Activated T-cell treated with anti-CD3 and anti-CD28 coated beads, Interleukin-2, amount 50 U/mL, for 24 hours (primary cell): ENCODE results near the gene CLDN1.

Experiments
- DNase-seq: peaks from one replicate; pipeline ENCODE4 v3.0.0-alpha.2; 2020
- H3K27ac Mint-ChIP-seq: 2 replicates; pipeline ENCODE4 v1.8.0; 2020; ENCODE audit warnings: mild to moderate bottlenecking, mixed read lengths
- H3K27me3 Mint-ChIP-seq: 2 replicates; pipeline ENCODE4 v1.8.0; 2020; ENCODE audit warnings: mixed read lengths
- H3K36me3 Mint-ChIP-seq: 2 replicates; pipeline ENCODE4 v1.8.0; 2020; ENCODE audit warnings: low read depth, mixed read lengths
- H3K4me1 Mint-ChIP-seq: 2 replicates; pipeline ENCODE4 v1.8.0; 2020; ENCODE audit warnings: low read depth, mixed read lengths
- H3K4me3 Mint-ChIP-seq: 2 replicates; pipeline ENCODE4 v1.8.0; 2020; ENCODE audit warnings: mild to moderate bottlenecking, moderate library complexity, mixed read lengths
- H3K9me3 Mint-ChIP-seq: 2 replicates; pipeline ENCODE4 v1.8.0; 2020; ENCODE audit warnings: mixed read lengths

CLDN1 gene, protein sequence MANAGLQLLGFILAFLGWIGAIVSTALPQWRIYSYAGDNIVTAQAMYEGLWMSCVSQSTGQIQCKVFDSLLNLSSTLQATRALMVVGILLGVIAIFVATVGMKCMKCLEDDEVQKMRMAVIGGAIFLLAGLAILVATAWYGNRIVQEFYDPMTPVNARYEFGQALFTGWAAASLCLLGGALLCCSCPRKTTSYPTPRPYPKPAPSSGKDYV

DNA sequence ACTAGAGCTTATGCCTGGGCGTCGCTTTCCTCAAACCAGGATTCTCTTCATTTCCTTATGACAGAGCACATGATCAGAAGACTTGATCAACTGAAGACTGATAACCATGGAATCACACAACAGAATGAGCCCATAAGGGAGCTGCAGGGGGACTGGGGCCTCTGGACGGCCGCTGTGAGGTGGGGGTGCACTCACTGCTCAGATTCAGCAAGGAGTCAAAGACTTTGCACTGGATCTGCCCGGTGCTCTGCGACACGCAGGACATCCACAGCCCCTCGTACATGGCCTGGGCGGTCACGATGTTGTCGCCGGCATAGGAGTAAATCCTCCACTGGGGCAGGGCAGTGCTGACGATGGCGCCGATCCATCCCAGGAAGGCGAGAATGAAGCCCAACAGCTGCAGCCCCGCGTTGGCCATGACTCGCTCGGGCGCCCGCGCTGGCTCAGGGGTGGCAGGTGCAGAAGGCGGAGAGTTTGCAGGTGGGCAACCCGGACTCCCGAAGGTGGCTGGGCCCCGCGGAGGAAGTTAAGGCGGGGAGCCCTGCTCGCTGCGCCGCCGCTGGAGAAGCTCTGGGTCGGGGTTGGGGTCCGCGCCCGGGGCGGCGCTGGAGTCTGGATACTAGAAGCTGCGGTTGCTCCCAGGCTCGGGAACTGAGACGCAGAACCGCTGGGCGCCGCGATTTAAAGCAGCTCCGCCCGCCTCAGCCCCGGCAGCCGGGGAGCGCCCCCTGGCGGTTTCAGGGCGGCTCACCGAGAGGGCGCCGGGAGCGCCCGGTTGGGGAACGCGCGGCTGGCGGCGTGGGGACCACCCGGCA is at the start of gene CLDN1:
Gene CLDN1, minus strand, starts transcription at position 658 of the 815 bp plus-strand sequence. Its CDS starts 240 bp downstream, at position 418.
- Mint-ChIP-seq H3K36me3 (no peaks in the 10 kb centered on the region), H3K9me3 (no peaks in the 10 kb centered on the region), H3K27me3 (peaks cover 64% of the 10 kb centered on the region), H3K4me3 (peak within 1 kb of the TSS; percentile 72), H3K4me1 (peaks cover 39% of the 10 kb centered on the region), H3K27ac (no peak within 1 kb of the TSS)
- DNase-seq = peak; percentile 85

DNA sequence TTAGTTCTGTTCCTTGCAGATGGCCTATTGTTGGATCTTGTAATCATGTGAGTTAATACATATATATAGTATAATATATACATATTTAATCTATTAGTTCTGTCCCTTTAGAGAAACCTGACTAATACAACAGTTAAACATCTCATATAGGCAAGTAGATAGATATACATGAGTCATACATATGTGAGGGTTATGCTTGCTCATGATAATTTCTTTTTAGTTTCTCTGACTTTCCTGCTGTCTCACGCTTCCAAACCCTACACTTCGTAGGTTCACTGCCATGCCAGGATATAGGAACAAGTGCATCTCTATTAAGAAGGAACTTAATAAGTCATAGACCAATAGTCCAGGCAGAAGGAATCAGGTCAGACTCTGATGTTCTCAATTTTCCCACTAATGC is 48.9 kb upstream of the CLDN1 start:
- Mint-ChIP-seq H3K36me3 (no peaks in the 10 kb centered on the region), H3K4me3 (no peak overlapping the region), H3K9me3 (no peaks in the 10 kb centered on the region), H3K27ac (no peak overlapping the region), H3K27me3 (peaks cover 22% of the 10 kb centered on the region), H3K4me1 (no peaks in the 10 kb centered on the region)
- DNase-seq = no peak

DNA sequence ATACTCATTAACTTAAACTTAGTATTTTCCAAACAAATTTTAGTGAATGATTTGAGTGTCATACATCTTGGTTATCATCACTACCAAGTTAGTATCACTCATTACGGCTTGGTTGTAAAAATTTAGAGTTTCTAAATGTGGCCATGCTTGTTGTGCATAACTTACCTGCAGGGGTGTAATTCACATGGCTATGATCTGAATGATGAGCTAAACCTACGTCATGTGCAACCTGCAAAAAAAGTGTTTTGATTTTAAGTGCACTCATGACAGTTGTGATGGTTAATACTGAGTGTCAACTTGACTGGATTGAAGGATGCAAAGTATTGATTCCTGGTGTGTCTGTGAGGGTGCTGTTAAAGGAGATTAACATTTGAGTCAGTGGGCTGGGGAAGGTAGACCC is 48.1 kb upstream of the CLDN1 start:
- no peak overlapping the region for H3K27ac Mint-ChIP-seq

GRCh38 chr3:190369668-190370295 is 47.5 kb upstream of the CLDN1 start:
- no peaks in the 10 kb centered on the region for H3K36me3 Mint-ChIP-seq
- H3K4me3 Mint-ChIP-seq = no peak overlapping the region
- no peak overlapping the region for H3K27ac Mint-ChIP-seq
- H3K27me3 Mint-ChIP-seq = peaks cover 15% of the 10 kb centered on the region
- no peaks in the 10 kb centered on the region for H3K4me1 Mint-ChIP-seq
- DNase-seq = no peak
- H3K9me3 Mint-ChIP-seq = no peaks in the 10 kb centered on the region

More for the DNA sequence above, 48.1 kb upstream of the CLDN1 start:
- no peaks in the 10 kb centered on the region for H3K4me1 Mint-ChIP-seq
- H3K4me3 Mint-ChIP-seq = no peak overlapping the region
- no peak for DNase-seq
- no peaks in the 10 kb centered on the region for H3K9me3 Mint-ChIP-seq
- peaks cover 18% of the 10 kb centered on the region for H3K27me3 Mint-ChIP-seq
- H3K36me3 Mint-ChIP-seq = no peaks in the 10 kb centered on the region

GRCh38 chr3:190368881-190369280 is 46.6 kb upstream of the CLDN1 start:
- H3K9me3 Mint-ChIP-seq = no peaks in the 10 kb centered on the region
- H3K27me3 Mint-ChIP-seq = peaks cover 12% of the 10 kb centered on the region
- no peak overlapping the region for H3K27ac Mint-ChIP-seq
- no peaks in the 10 kb centered on the region for H3K4me1 Mint-ChIP-seq
- DNase-seq = no peak
- no peak overlapping the region for H3K4me3 Mint-ChIP-seq
- H3K36me3 Mint-ChIP-seq = no peaks in the 10 kb centered on the region

DNA sequence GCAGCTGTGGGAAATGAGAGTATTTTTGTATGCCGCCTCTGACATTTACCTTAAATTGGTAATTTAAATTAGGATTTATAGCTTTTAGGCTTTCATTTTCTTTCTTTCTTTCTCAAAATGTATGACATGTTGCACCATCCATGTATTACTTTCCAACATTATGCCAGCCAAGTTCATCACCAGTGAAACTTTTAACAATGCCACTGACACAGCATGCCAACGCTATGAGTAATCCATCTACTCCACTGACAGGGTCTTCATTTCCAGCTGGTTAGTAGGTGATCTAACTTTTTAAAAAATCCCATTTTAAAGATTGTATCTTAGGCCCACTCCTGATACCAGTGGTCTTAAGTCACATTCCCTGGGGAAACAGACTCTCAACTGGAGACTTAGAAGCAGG is 43.9 kb upstream of the CLDN1 start:
- Mint-ChIP-seq H3K4me1 (no peaks in the 10 kb centered on the region), H3K36me3 (no peaks in the 10 kb centered on the region), H3K9me3 (no peaks in the 10 kb centered on the region), H3K27ac (no peak overlapping the region), H3K4me3 (no peak overlapping the region), H3K27me3 (peaks cover 8% of the 10 kb centered on the region)
- DNase-seq = no peak

GRCh38 chr3:190362258-190362657 is 40.0 kb upstream of the CLDN1 start:
- no peak overlapping the region for H3K27ac Mint-ChIP-seq
- no peaks in the 10 kb centered on the region for H3K36me3 Mint-ChIP-seq
- no peak overlapping the region for H3K4me3 Mint-ChIP-seq
- no peaks in the 10 kb centered on the region for H3K9me3 Mint-ChIP-seq
- H3K27me3 Mint-ChIP-seq = peaks cover 4% of the 10 kb centered on the region
- DNase-seq = no peak
- H3K4me1 Mint-ChIP-seq = no peaks in the 10 kb centered on the region

GRCh38 chr3:190361791-190362190 is 39.5 kb upstream of the CLDN1 start:
- no peak for DNase-seq
- Mint-ChIP-seq H3K9me3 (no peaks in the 10 kb centered on the region), H3K4me1 (no peaks in the 10 kb centered on the region), H3K36me3 (no peaks in the 10 kb centered on the region), H3K27ac (no peak overlapping the region), H3K27me3 (peaks cover 4% of the 10 kb centered on the region), H3K4me3 (no peak overlapping the region)

- Mint-ChIP-seq H3K27ac (no peak overlapping the region), H3K27me3 (peaks cover 4% of the 10 kb centered on the region), H3K4me3 (no peak overlapping the region), H3K9me3 (no peaks in the 10 kb centered on the region), H3K36me3 (no peaks in the 10 kb centered on the region), H3K4me1 (no peaks in the 10 kb centered on the region)
- no peak for DNase-seq
Observed at GRCh38 chr3:190360228-190360627, 38.0 kb upstream of the CLDN1 start.

DNA sequence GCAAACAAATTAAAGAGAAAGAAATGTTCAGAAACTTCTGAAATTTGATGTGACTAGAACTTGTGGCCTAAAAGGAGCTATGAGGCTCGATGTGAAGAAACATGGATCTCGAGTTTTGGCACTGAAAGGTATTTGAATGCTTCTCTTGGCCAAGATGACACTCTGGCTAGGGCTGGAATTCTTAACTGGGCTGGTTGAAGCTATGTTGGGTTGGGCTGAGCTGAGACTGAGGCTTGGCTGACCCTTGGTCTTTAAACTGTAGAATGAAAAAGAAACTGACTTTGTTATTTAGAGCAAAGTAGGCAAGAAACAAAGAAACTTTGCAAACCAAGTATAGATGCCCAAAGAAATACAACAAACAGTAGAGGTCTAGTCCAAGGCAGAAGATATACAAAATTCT is 37.6 kb upstream of the CLDN1 start:
- Mint-ChIP-seq H3K9me3 (no peaks in the 10 kb centered on the region), H3K36me3 (no peaks in the 10 kb centered on the region), H3K4me1 (no peaks in the 10 kb centered on the region), H3K27ac (no peak overlapping the region), H3K27me3 (peaks cover 5% of the 10 kb centered on the region), H3K4me3 (no peak overlapping the region)
- DNase-seq = no peak

DNA sequence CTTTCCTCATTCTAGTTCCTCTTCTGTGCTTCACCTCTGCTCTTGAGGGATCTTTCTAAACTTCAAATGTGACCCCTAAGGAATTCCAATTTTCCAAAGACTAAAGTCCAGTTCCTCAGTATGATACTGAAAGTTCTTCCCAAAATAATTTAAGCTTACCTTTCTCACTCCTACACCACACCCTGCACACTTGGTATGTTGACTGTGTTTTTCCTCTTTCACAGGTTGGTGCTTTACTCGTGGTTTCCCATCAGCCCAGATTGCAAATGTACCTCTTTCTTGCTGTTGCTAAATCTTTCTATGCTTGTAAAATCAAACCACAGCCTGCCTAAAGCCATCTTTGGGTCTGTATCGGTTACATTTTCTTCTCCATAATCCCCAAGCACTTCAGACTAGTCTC is 35.2 kb upstream of the CLDN1 start:
- Mint-ChIP-seq H3K4me3 (no peak overlapping the region), H3K36me3 (no peaks in the 10 kb centered on the region), H3K4me1 (no peaks in the 10 kb centered on the region), H3K9me3 (no peaks in the 10 kb centered on the region), H3K27ac (no peak overlapping the region), H3K27me3 (peaks cover 7% of the 10 kb centered on the region)
- DNase-seq = no peak

DNA sequence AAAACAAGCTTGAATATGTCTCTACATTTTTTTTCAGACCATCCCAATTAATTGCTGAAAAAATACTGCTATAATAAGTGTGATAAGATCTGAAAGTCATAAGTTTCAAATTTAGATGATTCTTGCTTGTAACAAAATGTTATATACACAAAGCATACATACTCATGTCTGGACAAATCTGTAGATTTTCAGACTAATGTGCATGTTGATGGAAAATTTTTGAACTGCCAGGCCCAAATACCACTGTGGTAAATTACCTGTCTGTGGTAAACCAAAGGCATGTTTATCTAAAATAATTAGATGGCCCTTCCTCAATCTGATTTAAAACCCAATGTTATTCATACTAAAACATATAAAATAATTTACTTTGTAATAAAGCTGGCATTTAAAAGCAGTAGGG is 34.0 kb upstream of the CLDN1 start:
- no peak overlapping the region for H3K4me3 Mint-ChIP-seq
- H3K9me3 Mint-ChIP-seq = no peaks in the 10 kb centered on the region
- H3K36me3 Mint-ChIP-seq = no peaks in the 10 kb centered on the region
- H3K27ac Mint-ChIP-seq = no peak overlapping the region
- DNase-seq = no peak
- H3K4me1 Mint-ChIP-seq = no peaks in the 10 kb centered on the region
- peaks cover 3% of the 10 kb centered on the region for H3K27me3 Mint-ChIP-seq

DNA sequence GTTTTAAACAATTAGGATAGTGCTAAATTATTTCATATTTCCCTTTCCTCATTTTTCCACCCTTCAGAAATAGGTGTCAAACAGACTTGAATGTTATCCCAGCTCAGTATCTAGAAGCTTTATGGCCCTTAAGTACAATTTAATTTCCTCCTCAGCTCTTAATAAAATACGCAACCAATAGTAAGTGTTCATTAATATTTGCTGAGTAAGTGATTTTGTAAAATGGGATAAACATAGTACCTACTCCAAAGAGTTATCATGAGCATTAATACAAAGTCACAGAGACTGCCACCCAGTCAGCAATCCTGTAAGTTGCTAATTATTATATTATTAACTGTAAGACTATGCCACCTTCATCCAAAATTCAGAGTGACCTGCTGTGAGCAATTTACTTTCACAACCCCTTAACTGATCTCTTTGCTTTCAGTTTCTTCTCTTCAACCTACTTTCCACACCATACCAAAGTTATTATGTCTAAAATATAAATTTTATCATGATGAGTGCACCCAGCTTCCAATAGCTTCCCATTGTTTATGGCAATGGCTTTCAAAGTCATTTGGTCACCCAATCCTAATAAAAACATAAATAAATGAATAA is 30.7 kb upstream of the CLDN1 start:
- Mint-ChIP-seq H3K27ac (no peak overlapping the region), H3K4me1 (no peaks in the 10 kb centered on the region), H3K36me3 (no peaks in the 10 kb centered on the region), H3K4me3 (no peak overlapping the region), H3K9me3 (peaks cover 5% of the 10 kb centered on the region), H3K27me3 (peaks cover 3% of the 10 kb centered on the region)
- no peak for DNase-seq

DNA sequence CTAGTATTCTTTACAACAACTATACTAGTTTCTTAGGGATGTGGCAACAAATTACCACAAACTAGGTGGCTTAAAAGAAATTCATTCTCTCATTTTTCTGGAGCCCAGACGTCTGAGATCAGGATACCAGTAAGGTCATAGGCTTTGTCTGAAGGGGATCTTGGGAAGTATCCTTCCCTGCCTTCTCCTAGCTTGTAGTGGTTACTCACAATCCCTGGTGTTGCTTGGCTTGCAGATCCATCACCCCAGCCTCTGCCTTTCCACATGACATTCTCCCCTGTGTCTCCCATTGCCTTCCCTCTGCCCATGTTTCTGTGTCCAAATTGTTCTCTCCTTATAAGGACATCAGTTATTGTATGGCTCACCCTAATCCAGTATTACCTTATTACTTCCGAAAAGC is 24.3 kb upstream of the CLDN1 start:
- DNase-seq = no peak
- Mint-ChIP-seq H3K27me3 (peaks cover 12% of the 10 kb centered on the region), H3K4me1 (no peaks in the 10 kb centered on the region), H3K36me3 (no peaks in the 10 kb centered on the region), H3K4me3 (no peak overlapping the region), H3K27ac (no peak overlapping the region), H3K9me3 (peaks cover 5% of the 10 kb centered on the region)

- DNase-seq = no peak
- no peak overlapping the region for H3K27ac Mint-ChIP-seq
- peaks cover 5% of the 10 kb centered on the region for H3K9me3 Mint-ChIP-seq
- peaks cover 13% of the 10 kb centered on the region for H3K27me3 Mint-ChIP-seq
- no peak overlapping the region for H3K4me3 Mint-ChIP-seq
- H3K4me1 Mint-ChIP-seq = no peaks in the 10 kb centered on the region
- H3K36me3 Mint-ChIP-seq = no peaks in the 10 kb centered on the region
Observed at GRCh38 chr3:190345878-190346277, 23.6 kb upstream of the CLDN1 start.
